GM12878 (cell line): ENCODE measurements around the gene WDR43. TPM values are rescaled to one million over a fixed set of nuclear protein-coding genes. Genes with fewer than 3 reads are reported as not detected.
A peak's percentile ranks its signal among the peaks of the same experiment; 100 is the strongest.

Experiments
- ATAC-seq: fragments of 200-7000 bp; cut with Tn5 transposase; 3 replicates; pipeline ENCODE4 v1.9.1; 2020; ENCODE audit warnings: mild to moderate bottlenecking, moderate library complexity
- BruUV-seq: library from RNA; stranded (reverse); fragments of 400-500 nt; replicated peaks from 2 replicates; lab custom pipeline; 2021; lab: Mats Ljungman, UMichigan
- CTCF ChIA-PET: fragments of 300-600 bp; sonication (Branson Sonifier 250); formaldehyde crosslinking; extraction: SDS; loops from one replicate; lab custom pipeline; 2021; ENCODE audit warnings: inconsistent platforms; lab: Yijun Ruan, JAX
- POLR2A ChIA-PET: fragments of 350-600 bp; formaldehyde crosslinking; extraction: SDS; loops from one replicate; lab custom pipeline; 2021; ENCODE audit warnings: inconsistent platforms; lab: Charles Lee
- RAD21 ChIA-PET: fragments of 300-600 bp; sonication (Branson Sonifier 250); formaldehyde crosslinking; loops from one replicate; lab custom pipeline; 2023; ENCODE audit warnings: antibody characterized with exemption; ENCODE audit not compliant: unreplicated experiment; lab: Charles Lee
- SMC1A ChIA-PET: fragments of 300-600 bp; sonication (Branson Sonifier 250); formaldehyde crosslinking; loops from one replicate; lab custom pipeline; 2023; ENCODE audit not compliant: unreplicated experiment, uncharacterized antibody; lab: Charles Lee
- DNase-seq: peaks from one replicate; pipeline ENCODE4 v3.0.0-alpha.2; 2011; ENCODE audit warnings: low read depth, low spot score
- FAIRE-seq: peaks from 3 replicates; lab custom pipeline; 2011; peaks lifted over from hg19 to GRCh38; lab: Jason Lieb, UNC
- H2AFZ ChIP-seq: 2 replicates; pipeline ENCODE4 v1.6.0; 2011; ENCODE audit warnings: low read depth, low read length, control low read depth; ENCODE audit not compliant: control insufficient read depth
- H3K27ac ChIP-seq: 2 replicates; pipeline ENCODE4 v1.5.1; 2011; ENCODE audit warnings: control low read depth; ENCODE audit not compliant: control insufficient read depth, insufficient read depth
- H3K27me3 ChIP-seq, 2 experiments: replicated peaks in 1 of 2; 2 replicates each; pipeline versions ENCODE4 v1.6.0 to v1.6.1; 2011; ENCODE audit warnings: low read length in 1 of 2; ENCODE audit not compliant: control insufficient read depth in 2 of 2, insufficient read depth in 2 of 2
- H3K36me3 ChIP-seq, 2 experiments: 2 replicates each; pipeline ENCODE4 v1.5.1; 2011; ENCODE audit warnings: low read length in 1 of 2; ENCODE audit not compliant: control insufficient read depth in 2 of 2, insufficient read depth in 2 of 2
- H3K4me1 ChIP-seq: 2 replicates; pipeline ENCODE4 v1.6.1; 2011; ENCODE audit warnings: mild to moderate bottlenecking, low read length, moderate library complexity, mixed read lengths; ENCODE audit not compliant: control insufficient read depth, insufficient read depth
- H3K4me2 ChIP-seq: 2 replicates; pipeline ENCODE4 v1.6.0; 2011; ENCODE audit warnings: control low read depth; ENCODE audit not compliant: control insufficient read depth, insufficient read depth
- H3K4me3 ChIP-seq: fragments of 200-600 bp; sonication (generic); 2 replicates; pipeline ENCODE4 v1.5.1; 2016
- H3K79me2 ChIP-seq: 2 replicates; pipeline ENCODE4 v1.6.0; 2011; ENCODE audit warnings: low read length; ENCODE audit not compliant: control insufficient read depth, insufficient read depth
- H3K9ac ChIP-seq: 2 replicates; pipeline ENCODE4 v1.8.0; 2011; ENCODE audit warnings: low read length, control low read depth, mixed read lengths; ENCODE audit not compliant: control insufficient read depth, insufficient read depth
- H3K9me3 ChIP-seq: replicated peaks from 3 replicates; pipeline ENCODE4 v1.5.1; 2011; ENCODE audit warnings: mild to moderate bottlenecking, low read length; ENCODE audit not compliant: control insufficient read depth, insufficient read depth
- H4K20me1 ChIP-seq: 2 replicates; pipeline ENCODE4 v1.6.0; 2011; ENCODE audit not compliant: control insufficient read depth, insufficient read depth
- BACH1 ChIP-seq: fragments of 450-650 bp; IDR thresholded peaks from 2 replicates; pipeline ENCODE4 v1.6.1; 2017; ENCODE audit warnings: mild to moderate bottlenecking, borderline replicate concordance
- BHLHE40 ChIP-seq, 2 experiments: fragments of 450-650 bp in 1 of 2; IDR thresholded peaks; 2 replicates each; pipeline ENCODE4 v1.6.1; 2011 to 2017; ENCODE audit warnings: low read depth in 2 of 2, borderline replicate concordance in 1 of 2, improper control_type of control experiment in 1 of 2, low read length in 1 of 2, mild to moderate bottlenecking in 1 of 2
- CBFB ChIP-seq: IDR thresholded peaks from 2 replicates; pipeline ENCODE4 v1.6.1; 2016; ENCODE audit warnings: antibody characterized with exemption, low read depth
- CHD4 ChIP-seq: fragments of 200-600 bp; sonication (generic); IDR thresholded peaks from 2 replicates; pipeline ENCODE4 v1.6.1; 2016; ENCODE audit warnings: mild to moderate bottlenecking
- DPF2 ChIP-seq: fragments of 450-650 bp; IDR thresholded peaks from 2 replicates; pipeline ENCODE4 v1.6.1; 2017; ENCODE audit warnings: mild to moderate bottlenecking
- ESRRA ChIP-seq: IDR thresholded peaks from 2 replicates; pipeline ENCODE4 v1.6.1; 2012; ENCODE audit warnings: mild to moderate bottlenecking, low read length, improper control_type of control experiment
- MEF2A ChIP-seq: IDR thresholded peaks from 2 replicates; pipeline ENCODE4 v1.6.1; 2011; ENCODE audit warnings: low read depth, mild to moderate bottlenecking, low read length, moderate library complexity; ENCODE audit not compliant: insufficient read depth
- MLLT1 ChIP-seq: fragments of 450-650 bp; IDR thresholded peaks from 2 replicates; pipeline ENCODE4 v1.6.1; 2016; ENCODE audit warnings: mild to moderate bottlenecking
- MYC ChIP-seq: IDR thresholded peaks from 2 replicates; pipeline ENCODE4 v1.6.1; 2011; ENCODE audit warnings: mild to moderate bottlenecking, low read length, moderate library complexity, inconsistent platforms; ENCODE audit not compliant: insufficient read depth, insufficient replicate concordance, insufficient read length, severe bottlenecking
- NFYB ChIP-seq: IDR thresholded peaks from 2 replicates; pipeline ENCODE4 v1.6.1; 2011; ENCODE audit warnings: low read depth, mild to moderate bottlenecking, low read length, improper control_type of control experiment, moderate library complexity; ENCODE audit not compliant: insufficient read depth
- RELB ChIP-seq: fragments of 450-650 bp; IDR thresholded peaks from 2 replicates; pipeline ENCODE4 v1.6.1; 2017; ENCODE audit warnings: low read depth, mild to moderate bottlenecking, moderate library complexity
- SUZ12 ChIP-seq: fragments of 200-600 bp; sonication (generic); IDR thresholded peaks from one replicate; pipeline ENCODE4 v1.6.1; 2018; ENCODE audit warnings: antibody characterized with exemption, mild to moderate bottlenecking; ENCODE audit not compliant: unreplicated experiment
- YBX1 ChIP-seq: fragments of 450-650 bp; IDR thresholded peaks from 2 replicates; pipeline ENCODE4 v1.6.1; 2016; ENCODE audit warnings: antibody characterized with exemption
- ZBTB40 ChIP-seq: fragments of 450-650 bp; IDR thresholded peaks from 2 replicates; pipeline ENCODE4 v1.6.1; 2016; ENCODE audit warnings: mild to moderate bottlenecking, moderate library complexity, borderline replicate concordance
- WGBS: methylation state at CpG from one replicate; pipeline ENCODE4 v1.1.6; 2016; ENCODE audit warnings: low lambda C conversion rate; ENCODE audit not compliant: insufficient replicate concordance, insufficient coverage; ENCODE audit errors: missing lambda C conversion rate; 5-methylcytosine and 5-hydroxymethylcytosine counted together
- in situ Hi-C: fragments of 300-500 bp; cut with MboI; formaldehyde crosslinking; loops from 9 replicates; pipeline ENCODE4 v1.14.3; 2018; ENCODE audit warnings: mixed read lengths
- intact Hi-C: fragments of 100-400 bp; cut with micrococcal nuclease; formaldehyde crosslinking; loops from one replicate; pipeline ENCODE4 v1.14.2; 2022; ENCODE audit not compliant: unreplicated experiment
- polyA plus RNA-seq, 11 experiments: library from polyadenylated mRNA; depleted of rRNA in 4 of 11; unstranded in 6 of 11; stranded (reverse) in 5 of 11; fragments of >200 nt; fragmentation: Nextera tagmentation in 4 of 11; fragmentation: Illumina TruSeq in 1 of 11; extraction: Ambion mirVana in 4 of 11; extraction: Trizol in 1 of 11; gene quantifications; 1 replicate in 1 of 11; 2 replicates in 10 of 11; pipeline versions ENCODE4 v1.2.1 to v1.2.3, GENCODE V29; 2011 to 2016; ENCODE audit warnings: inconsistent platforms in 2 of 11, missing spikeins in 2 of 11, low read depth in 1 of 11
- total RNA-seq, 4 experiments: library from RNA; depleted of rRNA in 3 of 4; stranded (reverse); fragments of >200 nt in 3 of 4; fragmentation: Illumina TruSeq in 1 of 4; extraction: Trizol in 1 of 4; gene quantifications; 2 replicates each; pipeline versions ENCODE4 v1.2.1 to v1.2.3, GENCODE V29; 2013 to 2021

The WDR43 gene
- total and polyA plus RNA-seq, 10 of the 15 experiments (the other 5 are each of a cell fraction or from before 2014, with no cell fraction given), result 39.3 to 153 (median 81.9) TPM

GRCh38 chr2:28896906-28897305 is 2.4 kb downstream of the WDR43 start (continued):
- no peak for TF ChIP-seq NFYB

- 0% methylated on average over 1 of the region's 1 CpG for WGBS
- Histone ChIP-seq H3K27ac (no peak overlapping the region), H3K4me1 (no peaks in the 10 kb centered on the region), H4K20me1 (no peaks in the 10 kb centered on the region), H3K27me3 (no peaks in the 10 kb centered on the region), H3K79me2 (peaks cover 86% of the 10 kb centered on the region), H3K9ac (no peak overlapping the region), H2AFZ (no peak overlapping the region), H3K4me2 (peak overlapping the region; percentile 66), H3K4me3 (peak overlapping the region; percentile 97), H3K36me3 (peaks cover 2 to 5% of the 10 kb centered on the region in 2 experiments; a peak in 3 of 4 replicates), H3K9me3 (no peaks in the 10 kb centered on the region)
- in situ Hi-C loops (no loop called here), intact Hi-C loops (loop anchor here (5.0 to 10.0 kb wide), 2 partner anchors 143 to 331 kb away; partner anchors contain the start of gene PPP1CB)
- FAIRE-seq (no peak), DNase-seq (no peak), ATAC-seq (peak; percentile 24)
- ChIA-PET SMC1A (no interaction called here), RAD21 (no interaction called here), CTCF (interaction anchor here (0.5 kb wide), 1 partner anchor 255 kb away, joined by 3 read pairs; no protein-coding TSS in a partner anchor), POLR2A (no interaction called here)
- no TSS peak for BruUV-seq
- TF ChIP-seq BHLHE40 (IDR thresholded peaks at IDR 0.05; ENCODE audit: borderline replicate concordance in 1 of 2, low read depth in 2 of 2, low read length in 1 of 2), result no peak
- no peak for TF ChIP-seq MEF2A
- TF ChIP-seq CHD4, result no peak
- no peak for TF ChIP-seq ZBTB40
- no peak for TF ChIP-seq BACH1
- TF ChIP-seq YBX1, result no peak
- TF ChIP-seq MLLT1, result no peak
- TF ChIP-seq MYC, result no peak
- TF ChIP-seq DPF2, result no peak
- no peak for TF ChIP-seq SUZ12
- TF ChIP-seq CBFB, result no peak
- no peak for TF ChIP-seq ESRRA
- TF ChIP-seq RELB, result no peak
These were observed 3.6 kb downstream of the WDR43 start for GRCh38 chr2:28898048-28898447.
